ENCODE data around the gene TMEM132E. TPM values are rescaled to one million over a fixed set of nuclear protein-coding genes. Genes with fewer than 3 reads are reported as not detected.

The TMEM132E gene
- total and polyA plus RNA-seq, 2 experiments from 2014 or later = 0.16 to 0.45 TPM

- H3K4me3 ChIP-seq = no peak overlapping the region
- H3F3A ChIP-seq (replicated peaks; ENCODE audit: low read depth) = no peaks in the 10 kb centered on the region
- H3K4me2 ChIP-seq = no peak overlapping the region
- Mint-ChIP-seq H3K27me3 (ENCODE audit: insufficient read depth, low read depth, poor library complexity) (peaks cover 28% of the 10 kb centered on the region), H3K4me3 (no peak overlapping the region), H3K36me3 (ENCODE audit: low read depth) (no peaks in the 10 kb centered on the region), H3K9me3 (no peaks in the 10 kb centered on the region), H3K4me1 (0 out of 3 replicates have a peak, but pooled peaks cover 3% of the 10 kb centered on the region), H3K27ac (no peak overlapping the region)
- no peaks in the 10 kb centered on the region for H3K36me3 ChIP-seq (ENCODE audit: insufficient read depth)
- peaks cover 21% of the 10 kb centered on the region; the same call in 1 of the 2 replicates for H3K27me3 ChIP-seq (ENCODE audit: insufficient read depth)
- H3K27ac ChIP-seq (ENCODE audit: low read depth) = no peak overlapping the region
- no peaks in the 10 kb centered on the region for H3K4me1 ChIP-seq (ENCODE audit: insufficient read depth)
- no peaks in the 10 kb centered on the region for H3K9me2 ChIP-seq (ENCODE audit: insufficient read depth)
- no peak overlapping the region for H2AFZ ChIP-seq
- TF ChIP-seq REST (IDR thresholded peaks at IDR 0.05; ENCODE audit: unreplicated experiment) = no peak
- TF ChIP-seq CREB1 (CRISPR knock-in tag; IDR thresholded peaks at IDR 0.05; ENCODE audit: low read depth) = no peak
- no peak for TF ChIP-seq ZNF462 (CRISPR knock-in tag; IDR thresholded peaks at IDR 0.05)
- TF ChIP-seq POLR2AphosphoS5 (IDR thresholded peaks at IDR 0.05; ENCODE audit: low read depth) = no peak
- no peak for TF ChIP-seq CTCF (conservative IDR thresholded peaks at IDR 0.05; ENCODE audit: low read depth in 2 of 2)
- no peak for TF ChIP-seq NANOG (IDR thresholded peaks at IDR 0.05; ENCODE audit: borderline replicate concordance)
- TF ChIP-seq ZNF114 (CRISPR knock-in tag; IDR thresholded peaks at IDR 0.05) = no peak
- TF ChIP-seq JUNB (IDR thresholded peaks at IDR 0.05; ENCODE audit: unreplicated experiment) = no peak
- TF ChIP-seq ZNF331 (CRISPR knock-in tag; IDR thresholded peaks at IDR 0.05; ENCODE audit: low read depth) = no peak
- no peak for TF ChIP-seq ETS1 (IDR thresholded peaks at IDR 0.05)
- no peak for TF ChIP-seq STAT1 (IDR thresholded peaks at IDR 0.05; ENCODE audit: unreplicated experiment)
- TF ChIP-seq EZH2 (IDR thresholded peaks at IDR 0.05; ENCODE audit: low read depth, unreplicated experiment) = no peak
- TF ChIP-seq EZH2phosphoT487 (IDR thresholded peaks at IDR 0.05; ENCODE audit: unreplicated experiment) = no peak
- ATAC-seq (peak; percentile 35), DNase-seq (ENCODE audit: low spot score) (no peak)
- no peaks in the 10 kb centered on the region for H3K79me2 ChIP-seq (replicated peaks; ENCODE audit: insufficient read depth)
- no peaks in the 10 kb centered on the region for H4K20me1 ChIP-seq (replicated peaks; ENCODE audit: insufficient read depth)
Measured at GRCh38 chr17:34592002-34592401, 12.6 kb downstream of the TMEM132E start.
